HepG2 (cell line): ENCODE data around the gene PGM5. TPM values are rescaled to one million over a fixed set of nuclear protein-coding genes. Genes with fewer than 3 reads are reported as not detected.

Experiments used
- SSRP1 ChIP-seq: IDR thresholded peaks from 2 replicates; pipeline ENCODE4 v1.6.1; 2016; ENCODE audit warnings: control low read depth
- ZKSCAN8 ChIP-seq: IDR thresholded peaks from 2 replicates; pipeline ENCODE4 v1.6.1; 2016; ENCODE audit warnings: borderline replicate concordance, missing genetic modification reagents, missing compliant biosample characterization
- ZNF850 ChIP-seq: sonication (generic); formaldehyde crosslinking; conservative IDR thresholded peaks from 2 replicates; pipeline ENCODE4 v1.9.0; 2021; ENCODE audit warnings: mild to moderate bottlenecking, missing genetic modification reagents
- polyA plus RNA-seq, 8 experiments: library from polyadenylated mRNA; depleted of rRNA in 3 of 8; stranded (reverse) in 7 of 8; unstranded in 1 of 8; fragments of >200 nt; fragmentation: Illumina TruSeq in 4 of 8; extraction: Trizol in 4 of 8; gene quantifications; 2 replicates each; pipeline versions ENCODE4 v1.2.1 to v1.2.3, GENCODE V29; 2011 to 2016; ENCODE audit warnings: low read depth in 4 of 8, missing spikeins in 1 of 8, mixed read lengths in 1 of 8; ENCODE audit not compliant: insufficient read depth in 1 of 8
- total RNA-seq, 5 experiments: library from RNA; depleted of rRNA; stranded (reverse); fragments of >200 nt; fragmentation: Illumina TruSeq; extraction: Trizol; gene quantifications; 2 replicates each; pipeline ENCODE4 v1.2.3, GENCODE V29; 2016; ENCODE audit warnings: low read depth in 1 of 5
- TF ChIP-seq, protein P1 (sequence below): sonication (generic); formaldehyde crosslinking; IDR thresholded peaks from 2 replicates; pipeline ENCODE4 v1.4.0; 2020; ENCODE audit warnings: missing genetic modification reagents
- TF ChIP-seq, protein P2 (sequence below): sonication (generic); formaldehyde crosslinking; IDR thresholded peaks from 2 replicates; pipeline ENCODE4 v1.9.0; 2021; ENCODE audit warnings: missing genetic modification reagents, mild to moderate bottlenecking, borderline replicate concordance
- TF ChIP-seq, protein P3 (sequence below): conservative IDR thresholded peaks from 2 replicates; pipeline ENCODE4 v1.6.1; 2018; ENCODE audit warnings: missing genetic modification reagents

The PGM5 gene
- total and polyA plus RNA-seq, 2 of the 13 experiments (the other 11 are each of a cell fraction or from before 2014, with no cell fraction given) = not detected

DNA sequence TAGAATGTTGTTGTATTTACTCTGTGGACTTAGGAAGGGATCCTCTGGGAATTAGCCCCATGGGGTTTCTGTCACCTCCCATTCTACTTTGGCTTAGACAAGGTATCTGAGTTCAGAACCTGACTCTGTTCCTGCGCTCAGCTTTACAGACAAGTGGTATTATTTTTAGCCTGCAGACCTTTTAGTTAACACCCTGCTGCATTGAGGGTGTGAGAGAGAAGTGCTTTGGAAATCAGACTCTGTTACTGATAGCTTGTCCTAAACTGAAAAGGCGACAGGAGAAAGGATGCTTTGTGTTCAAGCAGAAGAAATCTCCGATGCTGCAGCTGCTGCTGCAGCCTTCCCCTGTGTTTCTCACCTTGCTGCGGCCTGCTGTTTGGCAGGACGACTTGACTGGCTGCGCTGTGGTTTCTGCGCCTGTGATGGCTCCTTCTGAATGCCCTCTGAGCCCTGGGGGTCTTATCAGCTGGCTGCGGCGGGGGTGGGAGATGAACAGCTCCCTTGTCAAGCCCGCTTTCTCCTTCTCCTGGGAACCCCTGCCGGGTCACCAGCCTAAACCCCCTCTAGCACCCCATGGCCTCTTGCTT, 61.9 kb downstream of the PGM5 start (continued):
- TF ChIP-seq, protein P1, sequence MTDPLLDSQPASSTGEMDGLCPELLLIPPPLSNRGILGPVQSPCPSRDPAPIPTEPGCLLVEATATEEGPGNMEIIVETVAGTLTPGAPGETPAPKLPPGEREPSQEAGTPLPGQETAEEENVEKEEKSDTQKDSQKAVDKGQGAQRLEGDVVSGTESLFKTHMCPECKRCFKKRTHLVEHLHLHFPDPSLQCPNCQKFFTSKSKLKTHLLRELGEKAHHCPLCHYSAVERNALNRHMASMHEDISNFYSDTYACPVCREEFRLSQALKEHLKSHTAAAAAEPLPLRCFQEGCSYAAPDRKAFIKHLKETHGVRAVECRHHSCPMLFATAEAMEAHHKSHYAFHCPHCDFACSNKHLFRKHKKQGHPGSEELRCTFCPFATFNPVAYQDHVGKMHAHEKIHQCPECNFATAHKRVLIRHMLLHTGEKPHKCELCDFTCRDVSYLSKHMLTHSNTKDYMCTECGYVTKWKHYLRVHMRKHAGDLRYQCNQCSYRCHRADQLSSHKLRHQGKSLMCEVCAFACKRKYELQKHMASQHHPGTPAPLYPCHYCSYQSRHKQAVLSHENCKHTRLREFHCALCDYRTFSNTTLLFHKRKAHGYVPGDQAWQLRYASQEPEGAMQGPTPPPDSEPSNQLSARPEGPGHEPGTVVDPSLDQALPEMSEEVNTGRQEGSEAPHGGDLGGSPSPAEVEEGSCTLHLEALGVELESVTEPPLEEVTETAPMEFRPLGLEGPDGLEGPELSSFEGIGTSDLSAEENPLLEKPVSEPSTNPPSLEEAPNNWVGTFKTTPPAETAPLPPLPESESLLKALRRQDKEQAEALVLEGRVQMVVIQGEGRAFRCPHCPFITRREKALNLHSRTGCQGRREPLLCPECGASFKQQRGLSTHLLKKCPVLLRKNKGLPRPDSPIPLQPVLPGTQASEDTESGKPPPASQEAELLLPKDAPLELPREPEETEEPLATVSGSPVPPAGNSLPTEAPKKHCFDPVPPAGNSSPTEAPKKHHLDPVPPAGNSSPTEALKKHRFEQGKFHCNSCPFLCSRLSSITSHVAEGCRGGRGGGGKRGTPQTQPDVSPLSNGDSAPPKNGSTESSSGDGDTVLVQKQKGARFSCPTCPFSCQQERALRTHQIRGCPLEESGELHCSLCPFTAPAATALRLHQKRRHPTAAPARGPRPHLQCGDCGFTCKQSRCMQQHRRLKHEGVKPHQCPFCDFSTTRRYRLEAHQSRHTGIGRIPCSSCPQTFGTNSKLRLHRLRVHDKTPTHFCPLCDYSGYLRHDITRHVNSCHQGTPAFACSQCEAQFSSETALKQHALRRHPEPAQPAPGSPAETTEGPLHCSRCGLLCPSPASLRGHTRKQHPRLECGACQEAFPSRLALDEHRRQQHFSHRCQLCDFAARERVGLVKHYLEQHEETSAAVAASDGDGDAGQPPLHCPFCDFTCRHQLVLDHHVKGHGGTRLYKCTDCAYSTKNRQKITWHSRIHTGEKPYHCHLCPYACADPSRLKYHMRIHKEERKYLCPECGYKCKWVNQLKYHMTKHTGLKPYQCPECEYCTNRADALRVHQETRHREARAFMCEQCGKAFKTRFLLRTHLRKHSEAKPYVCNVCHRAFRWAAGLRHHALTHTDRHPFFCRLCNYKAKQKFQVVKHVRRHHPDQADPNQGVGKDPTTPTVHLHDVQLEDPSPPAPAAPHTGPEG (CRISPR knock-in tag) = no peak
- TF ChIP-seq, protein P2, sequence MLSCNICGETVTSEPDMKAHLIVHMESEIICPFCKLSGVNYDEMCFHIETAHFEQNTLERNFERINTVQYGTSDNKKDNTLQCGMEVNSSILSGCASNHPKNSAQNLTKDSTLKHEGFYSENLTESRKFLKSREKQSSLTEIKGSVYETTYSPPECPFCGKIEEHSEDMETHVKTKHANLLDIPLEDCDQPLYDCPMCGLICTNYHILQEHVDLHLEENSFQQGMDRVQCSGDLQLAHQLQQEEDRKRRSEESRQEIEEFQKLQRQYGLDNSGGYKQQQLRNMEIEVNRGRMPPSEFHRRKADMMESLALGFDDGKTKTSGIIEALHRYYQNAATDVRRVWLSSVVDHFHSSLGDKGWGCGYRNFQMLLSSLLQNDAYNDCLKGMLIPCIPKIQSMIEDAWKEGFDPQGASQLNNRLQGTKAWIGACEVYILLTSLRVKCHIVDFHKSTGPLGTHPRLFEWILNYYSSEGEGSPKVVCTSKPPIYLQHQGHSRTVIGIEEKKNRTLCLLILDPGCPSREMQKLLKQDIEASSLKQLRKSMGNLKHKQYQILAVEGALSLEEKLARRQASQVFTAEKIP (CRISPR knock-in tag) = no peak
- TF ChIP-seq, protein P3, sequence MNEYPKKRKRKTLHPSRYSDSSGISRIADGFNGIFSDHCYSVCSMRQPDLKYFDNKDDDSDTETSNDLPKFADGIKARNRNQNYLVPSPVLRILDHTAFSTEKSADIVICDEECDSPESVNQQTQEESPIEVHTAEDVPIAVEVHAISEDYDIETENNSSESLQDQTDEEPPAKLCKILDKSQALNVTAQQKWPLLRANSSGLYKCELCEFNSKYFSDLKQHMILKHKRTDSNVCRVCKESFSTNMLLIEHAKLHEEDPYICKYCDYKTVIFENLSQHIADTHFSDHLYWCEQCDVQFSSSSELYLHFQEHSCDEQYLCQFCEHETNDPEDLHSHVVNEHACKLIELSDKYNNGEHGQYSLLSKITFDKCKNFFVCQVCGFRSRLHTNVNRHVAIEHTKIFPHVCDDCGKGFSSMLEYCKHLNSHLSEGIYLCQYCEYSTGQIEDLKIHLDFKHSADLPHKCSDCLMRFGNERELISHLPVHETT (CRISPR knock-in tag) = no peak
- TF ChIP-seq ZNF850 (CRISPR knock-in tag) (no peak), SSRP1 (CRISPR knock-in tag) (no peak), ZKSCAN8 (CRISPR knock-in tag) (no peak)
